ENCODE data around the gene CNTNAP2. TPM values are rescaled to one million over a fixed set of nuclear protein-coding genes. Genes with fewer than 3 reads are reported as not detected.
"Not testable (repeated sequence)": the region's sequence is repeated elsewhere in the genome, so short reads cannot be mapped to it uniquely, and the experiment has no call there.

Gene CNTNAP2
- polyA plus RNA-seq, 4 donors, result 0.54 to 10.1 (median 2.6) TPM

DNA sequence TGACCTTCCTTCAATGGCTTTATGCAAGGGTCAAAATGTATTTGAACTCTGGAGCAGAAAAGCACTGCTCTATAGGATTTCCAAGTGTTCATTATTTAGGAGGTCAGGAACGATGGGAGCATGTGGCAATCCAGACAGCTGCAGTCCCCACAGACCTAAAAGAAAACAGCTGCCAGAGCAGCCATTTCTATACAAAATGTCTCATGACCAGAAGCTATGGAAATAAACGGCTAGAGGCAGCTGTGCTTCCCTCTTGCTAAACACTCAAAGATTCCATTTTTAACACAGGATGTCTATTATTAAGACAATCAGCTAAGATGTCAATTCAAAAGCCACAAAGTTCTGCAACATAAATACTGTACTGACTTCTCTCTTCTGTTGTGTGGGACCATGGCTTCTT lies 1594.8 kb downstream of the CNTNAP2 start:
- Histone ChIP-seq H3K4me3 (ENCODE audit: low read depth in 1 of 3, low read length in 3 of 3) (no peak overlapping the region), H3K27me3 (ENCODE audit: control insufficient read depth in 3 of 3, insufficient read depth in 3 of 3, low read length in 3 of 3) (no peaks in the 10 kb centered on the region), H3K27ac (ENCODE audit: low read depth in 1 of 3, low read length in 2 of 3) (no peak overlapping the region), H3K4me1 (ENCODE audit: control insufficient read depth in 3 of 3, insufficient read depth in 2 of 3, low read depth in 1 of 3, low read length in 2 of 3) (no peaks in the 10 kb centered on the region), H3K36me3 (ENCODE audit: control insufficient read depth in 3 of 3, insufficient read depth in 2 of 3, low read depth in 1 of 3, low read length in 3 of 3) (no peaks in the 10 kb centered on the region), H3K9me3 (ENCODE audit: control insufficient read depth in 2 of 2, insufficient read depth in 1 of 2, low read depth in 1 of 2, low read length in 1 of 2) (peaks cover 2 to 17% of the 10 kb centered on the region in 2 donors)
- WGBS, 3 donors, result 31 to 73% (median 37%) methylated on average over 2 of the region's 2 CpGs
- FAIRE-seq (no peak), DNase-seq (no peak)

DNA sequence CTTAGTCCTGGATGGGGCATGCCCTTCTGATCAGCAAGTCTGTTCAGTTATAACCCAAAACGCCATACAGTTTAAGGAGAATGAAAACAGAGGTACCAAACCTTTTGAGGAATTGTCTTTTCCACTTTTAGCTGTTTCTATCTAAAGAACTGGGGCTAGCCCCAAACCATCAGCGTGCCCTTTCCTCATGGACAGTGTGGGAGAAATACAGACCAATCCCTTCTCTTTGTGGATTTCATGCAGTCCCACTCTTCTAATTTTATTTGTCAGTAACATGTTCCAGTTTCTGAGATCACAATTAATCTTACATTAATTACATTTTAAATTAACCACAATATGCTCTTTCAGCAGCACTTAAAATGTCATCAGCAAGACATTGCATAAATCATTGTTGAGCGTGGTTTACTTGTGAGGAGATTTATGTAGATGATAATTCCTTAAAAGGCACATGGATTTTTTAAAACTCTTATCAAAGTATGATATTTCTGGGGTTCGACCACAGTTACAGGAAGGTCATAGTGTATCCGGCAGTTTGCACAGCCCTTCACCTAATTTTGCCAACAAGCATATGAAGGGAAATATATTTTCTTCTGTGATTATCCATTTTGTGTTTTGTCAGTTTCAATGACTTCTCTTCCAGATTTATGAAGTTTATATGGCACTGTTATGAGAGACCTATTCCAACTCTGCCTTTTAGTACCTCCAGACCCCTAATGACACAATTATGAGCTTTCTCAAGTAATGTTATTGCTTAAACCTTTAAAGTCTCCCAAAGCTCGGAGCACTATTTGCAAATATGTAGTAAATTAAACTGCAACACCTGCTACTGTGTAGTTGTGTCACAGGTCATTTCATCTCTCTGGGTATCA lies 1605.6 kb downstream of the CNTNAP2 start:
- WGBS, 3 donors, result 57 to 63% (median 60%) methylated on average over 6 of the region's 6 CpGs
- H3K27ac ChIP-seq (ENCODE audit: low read depth in 1 of 3, low read length in 2 of 3), result no peak overlapping the region
- no peak overlapping the region for H3K4me3 ChIP-seq (ENCODE audit: low read depth in 1 of 3, low read length in 3 of 3)
- DNase-seq, result no peak
- H3K36me3 ChIP-seq (ENCODE audit: control insufficient read depth in 3 of 3, insufficient read depth in 2 of 3, low read depth in 1 of 3, low read length in 3 of 3), result no peaks in the 10 kb centered on the region
- peaks cover 0 to 2% of the 10 kb centered on the region in 2 donors for H3K9me3 ChIP-seq (ENCODE audit: control insufficient read depth in 2 of 2, insufficient read depth in 1 of 2, low read depth in 1 of 2, low read length in 1 of 2)
- no peak for FAIRE-seq
- no peaks in the 10 kb centered on the region for H3K4me1 ChIP-seq (ENCODE audit: control insufficient read depth in 3 of 3, insufficient read depth in 2 of 3, low read depth in 1 of 3, low read length in 2 of 3)
- H3K27me3 ChIP-seq (ENCODE audit: control insufficient read depth in 3 of 3, insufficient read depth in 3 of 3, low read length in 3 of 3), result no peaks in the 10 kb centered on the region

DNA sequence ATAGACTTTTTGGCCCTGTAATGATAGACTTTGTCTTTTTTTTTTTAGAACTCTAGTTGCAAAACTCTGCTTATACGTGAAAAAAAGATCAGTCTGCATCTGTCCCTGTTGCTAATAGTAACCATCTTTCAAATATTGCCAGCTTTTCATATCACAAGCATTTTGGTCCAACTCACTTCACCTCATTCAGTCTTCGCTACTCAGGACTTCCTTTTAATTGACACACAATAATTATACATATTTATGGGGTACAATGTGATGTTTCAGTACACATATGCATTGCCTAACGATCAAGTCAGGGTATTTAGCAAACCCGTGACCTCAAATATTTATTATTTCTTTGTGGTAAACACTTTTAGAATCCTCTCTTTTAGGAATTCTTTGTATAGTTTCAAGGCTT lies 1606.9 kb downstream of the CNTNAP2 start:
- no peaks in the 10 kb centered on the region for H3K9me3 ChIP-seq (ENCODE audit: control insufficient read depth in 2 of 2, insufficient read depth in 1 of 2, low read depth in 1 of 2, low read length in 1 of 2)
- FAIRE-seq (no peak), DNase-seq (no peak)
- H3K27me3 ChIP-seq (ENCODE audit: control insufficient read depth in 3 of 3, insufficient read depth in 3 of 3, low read length in 3 of 3), result no peaks in the 10 kb centered on the region
- H3K27ac ChIP-seq (ENCODE audit: low read depth in 1 of 3, low read length in 2 of 3), result no peak overlapping the region
- 63 to 75% (median 65%) methylated on average over 4 of the region's 4 CpGs for WGBS, 3 donors
- H3K4me3 ChIP-seq (ENCODE audit: low read depth in 1 of 3, low read length in 3 of 3), result no peak overlapping the region
- no peaks in the 10 kb centered on the region for H3K4me1 ChIP-seq (ENCODE audit: control insufficient read depth in 3 of 3, insufficient read depth in 2 of 3, low read depth in 1 of 3, low read length in 2 of 3)
- H3K36me3 ChIP-seq (ENCODE audit: control insufficient read depth in 3 of 3, insufficient read depth in 2 of 3, low read depth in 1 of 3, low read length in 3 of 3), result no peaks in the 10 kb centered on the region

DNA sequence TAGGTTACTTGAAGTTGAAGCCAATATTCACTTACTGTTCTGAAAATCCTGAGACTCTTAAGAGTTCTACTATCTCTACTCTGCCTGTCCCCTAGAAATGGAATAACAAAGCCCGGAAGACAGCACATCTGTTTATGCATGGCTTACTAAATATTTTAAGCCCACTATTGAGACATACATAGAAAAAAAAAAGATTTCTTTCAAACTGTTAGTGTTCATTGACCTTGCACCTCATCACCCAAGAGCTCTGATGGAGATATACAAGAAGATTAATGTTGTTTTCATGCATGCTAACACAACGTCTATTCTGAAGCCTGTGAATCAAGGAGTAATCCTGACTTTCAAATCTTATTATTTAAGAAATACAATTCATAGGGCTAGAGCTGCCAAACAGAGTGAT lies 1614.7 kb downstream of the CNTNAP2 start:
- no peaks in the 10 kb centered on the region for H3K27me3 ChIP-seq (ENCODE audit: control insufficient read depth in 3 of 3, insufficient read depth in 3 of 3, low read length in 3 of 3)
- 54 to 62% (median 57%) methylated on average over 2 of the region's 2 CpGs for WGBS, 3 donors
- H3K36me3 ChIP-seq (ENCODE audit: control insufficient read depth in 3 of 3, insufficient read depth in 2 of 3, low read depth in 1 of 3, low read length in 3 of 3), result no peaks in the 10 kb centered on the region
- DNase-seq, result no peak
- no peak for FAIRE-seq
- H3K4me1 ChIP-seq (ENCODE audit: control insufficient read depth in 3 of 3, insufficient read depth in 2 of 3, low read depth in 1 of 3, low read length in 2 of 3), result no peaks in the 10 kb centered on the region
- H3K27ac ChIP-seq (ENCODE audit: low read depth in 1 of 3, low read length in 2 of 3), result no peak overlapping the region
- no peak overlapping the region for H3K4me3 ChIP-seq (ENCODE audit: low read depth in 1 of 3, low read length in 3 of 3)
- H3K9me3 ChIP-seq (ENCODE audit: control insufficient read depth in 2 of 2, insufficient read depth in 1 of 2, low read depth in 1 of 2, low read length in 1 of 2), result no peaks in the 10 kb centered on the region

DNA sequence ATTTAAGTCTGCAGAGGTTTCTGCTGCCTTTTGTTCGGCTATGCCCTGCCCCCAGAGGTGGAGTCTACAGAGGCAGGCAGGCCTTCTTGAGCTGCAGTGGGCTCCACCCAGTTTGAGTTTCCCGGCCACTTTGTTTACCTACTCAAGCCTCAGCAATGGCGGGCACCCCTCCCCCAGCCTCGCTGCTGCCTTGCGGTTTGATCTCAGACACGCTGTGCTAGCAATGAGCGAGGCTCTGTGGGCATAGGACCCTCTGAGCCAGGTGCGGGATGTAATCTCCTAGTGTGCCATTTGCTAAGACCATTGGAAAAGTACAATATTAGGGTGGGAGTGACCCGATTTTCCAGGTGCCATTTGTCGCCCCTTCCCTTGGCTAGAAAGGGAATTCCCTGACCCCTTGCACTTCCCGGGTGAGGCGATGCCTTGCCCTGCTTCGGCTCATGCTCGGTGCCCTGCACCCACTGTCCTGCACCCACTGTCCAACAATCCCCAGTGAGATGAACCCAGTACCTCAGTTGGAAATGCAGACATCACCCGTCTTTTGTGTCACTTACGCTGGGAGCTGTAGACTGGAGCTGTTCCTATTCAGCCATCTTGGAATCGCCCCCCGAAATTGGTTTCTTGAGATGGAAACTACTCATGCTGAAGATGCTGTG lies 1621.1 kb downstream of the CNTNAP2 start:
- DNase-seq; H3K4me1 ChIP-seq (ENCODE audit: control insufficient read depth in 3 of 3, insufficient read depth in 2 of 3, low read depth in 1 of 3, low read length in 2 of 3); H3K9me3 ChIP-seq (ENCODE audit: control insufficient read depth in 2 of 2, insufficient read depth in 1 of 2, low read depth in 1 of 2, low read length in 1 of 2); H3K27ac ChIP-seq (ENCODE audit: low read depth in 1 of 3, low read length in 2 of 3); H3K36me3 ChIP-seq (ENCODE audit: control insufficient read depth in 3 of 3, insufficient read depth in 2 of 3, low read depth in 1 of 3, low read length in 3 of 3); H3K27me3 ChIP-seq (ENCODE audit: control insufficient read depth in 3 of 3, insufficient read depth in 3 of 3, low read length in 3 of 3); H3K4me3 ChIP-seq (ENCODE audit: low read depth in 1 of 3, low read length in 3 of 3); FAIRE-seq: not testable (repeated sequence)
- 89 to 94% (median 91%) methylated on average over 17 to 18 of the region's 18 CpGs for WGBS, 3 donors

DNA sequence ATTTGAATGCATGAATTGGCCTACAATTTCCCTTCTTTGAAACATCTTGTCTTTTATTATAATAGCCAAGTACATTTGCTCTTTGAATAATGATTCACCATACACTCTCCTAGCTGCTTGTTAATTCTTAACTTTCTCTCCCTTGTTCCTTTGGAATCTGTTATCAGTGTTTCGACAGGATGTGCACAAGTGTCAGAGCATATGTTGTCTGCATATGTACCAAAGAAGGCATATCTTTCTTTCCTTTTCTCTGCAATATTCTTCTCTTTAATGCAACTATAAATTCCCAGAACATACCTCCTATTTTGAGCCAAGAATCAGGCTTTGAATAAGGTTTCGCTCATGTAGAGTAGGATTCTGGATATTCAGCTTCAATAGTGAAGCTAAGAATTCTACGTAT lies 1625.7 kb downstream of the CNTNAP2 start:
- WGBS, 3 donors, result 71 to 83% (median 77%) methylated on average over 3 of the region's 3 CpGs
- Histone ChIP-seq H3K27me3 (ENCODE audit: control insufficient read depth in 3 of 3, insufficient read depth in 3 of 3, low read length in 3 of 3) (no peaks in the 10 kb centered on the region), H3K4me3 (ENCODE audit: low read depth in 1 of 3, low read length in 3 of 3) (no peak overlapping the region), H3K36me3 (ENCODE audit: control insufficient read depth in 3 of 3, insufficient read depth in 2 of 3, low read depth in 1 of 3, low read length in 3 of 3) (no peaks in the 10 kb centered on the region), H3K9me3 (ENCODE audit: control insufficient read depth in 2 of 2, insufficient read depth in 1 of 2, low read depth in 1 of 2, low read length in 1 of 2) (peaks cover 4% of the 10 kb centered on the region in 2 donors), H3K4me1 (ENCODE audit: control insufficient read depth in 3 of 3, insufficient read depth in 2 of 3, low read depth in 1 of 3, low read length in 2 of 3) (no peaks in the 10 kb centered on the region), H3K27ac (ENCODE audit: low read depth in 1 of 3, low read length in 2 of 3) (no peak overlapping the region)
- FAIRE-seq, result no peak
- DNase-seq, result no peak

DNA sequence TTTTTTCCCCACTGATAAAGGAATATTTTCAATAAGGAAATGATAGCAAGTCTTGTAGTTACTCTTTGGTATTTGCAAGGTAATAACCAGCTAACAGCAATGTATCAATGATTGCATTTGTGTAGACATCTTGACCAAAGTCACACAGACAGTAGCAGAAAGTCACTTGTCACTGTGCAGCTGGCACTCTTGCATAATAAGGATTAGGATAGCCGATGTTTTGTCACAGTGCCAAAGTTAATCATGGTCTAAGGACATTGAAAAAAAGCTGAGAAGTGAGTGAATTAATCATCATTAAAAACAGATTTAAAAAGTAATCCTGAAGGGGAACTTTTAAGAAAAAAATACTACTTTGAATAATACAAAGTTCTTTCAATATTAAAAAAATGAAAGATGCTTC lies 1639.7 kb downstream of the CNTNAP2 start:
- H3K27ac ChIP-seq (ENCODE audit: low read depth in 1 of 3, low read length in 2 of 3), result no peak overlapping the region
- no peaks in the 10 kb centered on the region for H3K36me3 ChIP-seq (ENCODE audit: control insufficient read depth in 3 of 3, insufficient read depth in 2 of 3, low read depth in 1 of 3, low read length in 3 of 3)
- no peaks in the 10 kb centered on the region for H3K27me3 ChIP-seq (ENCODE audit: control insufficient read depth in 3 of 3, insufficient read depth in 3 of 3, low read length in 3 of 3)
- no peak overlapping the region for H3K4me3 ChIP-seq (ENCODE audit: low read depth in 1 of 3, low read length in 3 of 3)
- DNase-seq, result no peak
- 21 to 31% (median 28%) methylated on average over 1 of the region's 1 CpG for WGBS, 3 donors
- H3K4me1 ChIP-seq (ENCODE audit: control insufficient read depth in 3 of 3, insufficient read depth in 2 of 3, low read depth in 1 of 3, low read length in 2 of 3), result no peaks in the 10 kb centered on the region
- FAIRE-seq, result no peak
- no peaks in the 10 kb centered on the region for H3K9me3 ChIP-seq (ENCODE audit: control insufficient read depth in 2 of 2, insufficient read depth in 1 of 2, low read depth in 1 of 2, low read length in 1 of 2)

DNA sequence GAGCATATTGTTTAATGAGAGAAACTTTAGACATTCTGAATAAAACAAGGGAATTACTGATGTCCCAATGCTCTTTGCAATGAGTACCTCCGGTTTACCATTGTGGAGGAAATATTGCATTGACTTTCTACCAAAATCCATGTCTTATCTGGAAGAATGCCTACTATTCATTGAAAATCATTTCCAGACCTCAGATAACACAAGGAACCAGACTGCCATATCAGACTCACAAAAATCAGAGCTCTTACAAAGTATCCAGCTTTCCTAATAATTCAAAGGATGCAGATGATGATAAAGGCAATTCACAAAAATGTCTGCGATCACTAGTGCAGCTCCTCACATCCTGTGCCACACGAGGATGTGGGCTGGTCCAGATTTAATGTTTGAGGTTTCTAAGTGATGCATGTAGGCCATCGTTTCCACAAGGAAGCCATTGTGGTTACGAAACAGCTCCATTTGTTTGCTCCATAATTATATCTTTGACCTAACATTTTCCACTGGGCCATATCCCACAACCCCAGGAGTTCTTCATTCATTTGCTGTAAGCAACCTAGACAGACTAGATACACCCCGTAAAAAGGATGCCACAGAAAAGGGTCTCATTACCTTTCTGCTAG lies 1642.8 kb downstream of the CNTNAP2 start:
- Histone ChIP-seq H3K4me1 (ENCODE audit: control insufficient read depth in 3 of 3, insufficient read depth in 2 of 3, low read depth in 1 of 3, low read length in 2 of 3) (no peaks in the 10 kb centered on the region), H3K27me3 (ENCODE audit: control insufficient read depth in 3 of 3, insufficient read depth in 3 of 3, low read length in 3 of 3) (no peaks in the 10 kb centered on the region), H3K27ac (ENCODE audit: low read depth in 1 of 3, low read length in 2 of 3) (no peak overlapping the region), H3K4me3 (ENCODE audit: low read depth in 1 of 3, low read length in 3 of 3) (no peak overlapping the region), H3K36me3 (ENCODE audit: control insufficient read depth in 3 of 3, insufficient read depth in 2 of 3, low read depth in 1 of 3, low read length in 3 of 3) (no peaks in the 10 kb centered on the region), H3K9me3 (ENCODE audit: control insufficient read depth in 2 of 2, insufficient read depth in 1 of 2, low read depth in 1 of 2, low read length in 1 of 2) (no peaks in the 10 kb centered on the region)
- DNase-seq, result no peak
- FAIRE-seq, result no peak
- 69 to 74% (median 74%) methylated on average over 6 of the region's 6 CpGs for WGBS, 3 donors

Data from small intestine (tissue), 7 donors.